Measurements from ENCODE around the gene UBAP1L.

The UBAP1L gene

DNA sequence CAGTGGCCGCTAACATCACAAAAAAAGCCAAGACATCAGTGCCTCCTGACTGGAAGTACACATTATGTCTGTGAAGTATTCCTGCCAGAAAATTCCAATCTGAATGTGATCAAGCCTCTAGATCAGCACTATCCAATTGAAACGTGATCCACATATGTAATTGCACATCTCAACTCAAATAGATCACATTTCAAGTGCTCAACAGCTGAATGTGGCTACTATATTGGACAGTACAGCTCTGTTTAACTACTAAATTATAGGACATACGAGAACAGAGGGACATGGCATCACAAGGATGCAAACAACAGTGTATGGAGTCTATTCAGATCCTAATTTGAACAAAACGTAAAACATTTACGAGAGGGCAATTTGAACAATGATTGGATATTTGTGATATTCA is 542 bp upstream of the UBAP1L start:
- H4K20me1 ChIP-seq (ENCODE audit: insufficient read depth, low read length, poor library complexity, severe bottlenecking): no peaks in the 10 kb centered on the region
- H3F3A ChIP-seq (ENCODE audit: low read depth): no peaks in the 10 kb centered on the region
- H3K9ac ChIP-seq (ENCODE audit: low read depth, low read length, poor library complexity, severe bottlenecking): no peak overlapping the region
- no peak overlapping the region for H3K4me3 ChIP-seq (ENCODE audit: low read length, poor library complexity, severe bottlenecking)
- no peak overlapping the region for H2AFZ ChIP-seq (ENCODE audit: low read length)
- TF ChIP-seq EZH2phosphoT487 (IDR thresholded peaks at IDR 0.05; ENCODE audit: borderline replicate concordance): no peak
- TF ChIP-seq, protein P1, sequence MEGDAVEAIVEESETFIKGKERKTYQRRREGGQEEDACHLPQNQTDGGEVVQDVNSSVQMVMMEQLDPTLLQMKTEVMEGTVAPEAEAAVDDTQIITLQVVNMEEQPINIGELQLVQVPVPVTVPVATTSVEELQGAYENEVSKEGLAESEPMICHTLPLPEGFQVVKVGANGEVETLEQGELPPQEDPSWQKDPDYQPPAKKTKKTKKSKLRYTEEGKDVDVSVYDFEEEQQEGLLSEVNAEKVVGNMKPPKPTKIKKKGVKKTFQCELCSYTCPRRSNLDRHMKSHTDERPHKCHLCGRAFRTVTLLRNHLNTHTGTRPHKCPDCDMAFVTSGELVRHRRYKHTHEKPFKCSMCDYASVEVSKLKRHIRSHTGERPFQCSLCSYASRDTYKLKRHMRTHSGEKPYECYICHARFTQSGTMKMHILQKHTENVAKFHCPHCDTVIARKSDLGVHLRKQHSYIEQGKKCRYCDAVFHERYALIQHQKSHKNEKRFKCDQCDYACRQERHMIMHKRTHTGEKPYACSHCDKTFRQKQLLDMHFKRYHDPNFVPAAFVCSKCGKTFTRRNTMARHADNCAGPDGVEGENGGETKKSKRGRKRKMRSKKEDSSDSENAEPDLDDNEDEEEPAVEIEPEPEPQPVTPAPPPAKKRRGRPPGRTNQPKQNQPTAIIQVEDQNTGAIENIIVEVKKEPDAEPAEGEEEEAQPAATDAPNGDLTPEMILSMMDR (conservative IDR thresholded peaks at IDR 0.05; ENCODE audit: low read length): no peak
- H3K4me2 ChIP-seq (ENCODE audit: low read depth, low read length, poor library complexity, severe bottlenecking): no peak overlapping the region
- H3K9me3 ChIP-seq (ENCODE audit: insufficient read depth, low read depth, low read length): no peaks in the 10 kb centered on the region
- H3K9me2 ChIP-seq (replicated peaks; ENCODE audit: low read depth, low read length): no peaks in the 10 kb centered on the region
- no peaks in the 10 kb centered on the region for H3K4me1 ChIP-seq (ENCODE audit: insufficient read depth, low read length, poor library complexity, severe bottlenecking)
- peaks cover 64% of the 10 kb centered on the region; the same call in 1 of the 2 replicates for H3K36me3 ChIP-seq (ENCODE audit: insufficient read depth, low read length)
- no peaks in the 10 kb centered on the region for H3K27me3 ChIP-seq (ENCODE audit: insufficient read depth, low read length, poor library complexity, severe bottlenecking)
- 0 out of 2 replicates have a peak, but pooled peaks cover under 1% of the 10 kb centered on the region for H3K79me2 ChIP-seq (ENCODE audit: insufficient read depth, low read length)

DNA sequence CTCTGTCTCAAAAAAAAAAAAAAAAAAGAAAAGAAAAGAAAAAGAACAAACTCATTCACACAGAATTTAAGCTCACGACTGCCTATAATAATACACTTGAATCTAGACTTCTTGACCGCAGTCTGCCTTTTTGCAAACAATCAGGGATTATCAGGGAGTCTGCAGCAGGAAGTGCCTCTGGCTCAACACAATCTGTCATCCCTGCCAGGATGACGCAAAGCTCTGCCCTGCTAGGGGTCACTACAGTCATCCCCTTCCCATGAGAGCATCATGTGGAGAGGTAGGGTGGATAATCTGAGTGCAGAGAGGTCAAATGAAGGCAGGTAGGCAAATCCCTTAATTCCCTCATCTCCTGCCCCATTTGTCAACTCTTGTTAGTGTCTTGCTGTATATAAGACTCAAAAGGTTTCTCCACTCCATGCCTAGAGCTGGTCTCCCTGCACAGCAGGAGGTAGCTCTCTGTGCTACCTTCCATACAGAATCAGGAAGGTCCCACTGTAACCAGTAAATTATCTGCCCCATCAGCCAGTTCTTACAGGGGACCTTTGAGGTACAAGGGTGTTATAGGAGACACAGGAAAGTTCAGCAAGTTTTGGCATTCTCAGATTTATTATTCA is 4.2 kb downstream of the UBAP1L start:
- Histone ChIP-seq H3K9me2 (replicated peaks; ENCODE audit: low read depth, low read length) (no peaks in the 10 kb centered on the region), H3K4me2 (ENCODE audit: low read depth, low read length, poor library complexity, severe bottlenecking) (no peak overlapping the region), H3K9ac (ENCODE audit: low read depth, low read length, poor library complexity, severe bottlenecking) (no peak overlapping the region), H4K20me1 (ENCODE audit: insufficient read depth, low read length, poor library complexity, severe bottlenecking) (no peaks in the 10 kb centered on the region), H3K79me2 (ENCODE audit: insufficient read depth, low read length) (no peaks in the 10 kb centered on the region), H3K36me3 (ENCODE audit: insufficient read depth, low read length) (peaks cover 28% of the 10 kb centered on the region; the same call in 1 of the 2 replicates), H3K4me1 (ENCODE audit: insufficient read depth, low read length, poor library complexity, severe bottlenecking) (no peaks in the 10 kb centered on the region), H3K27me3 (ENCODE audit: insufficient read depth, low read length, poor library complexity, severe bottlenecking) (no peaks in the 10 kb centered on the region), H3K9me3 (ENCODE audit: insufficient read depth, low read depth, low read length) (no peaks in the 10 kb centered on the region), H2AFZ (ENCODE audit: low read length) (no peak overlapping the region), H3K4me3 (ENCODE audit: low read length, poor library complexity, severe bottlenecking) (no peak overlapping the region), H3F3A (ENCODE audit: low read depth) (no peaks in the 10 kb centered on the region)
- no peak for TF ChIP-seq EZH2phosphoT487 (IDR thresholded peaks at IDR 0.05; ENCODE audit: borderline replicate concordance)
- TF ChIP-seq, protein P1 (conservative IDR thresholded peaks at IDR 0.05; ENCODE audit: low read length): no peak

DNA sequence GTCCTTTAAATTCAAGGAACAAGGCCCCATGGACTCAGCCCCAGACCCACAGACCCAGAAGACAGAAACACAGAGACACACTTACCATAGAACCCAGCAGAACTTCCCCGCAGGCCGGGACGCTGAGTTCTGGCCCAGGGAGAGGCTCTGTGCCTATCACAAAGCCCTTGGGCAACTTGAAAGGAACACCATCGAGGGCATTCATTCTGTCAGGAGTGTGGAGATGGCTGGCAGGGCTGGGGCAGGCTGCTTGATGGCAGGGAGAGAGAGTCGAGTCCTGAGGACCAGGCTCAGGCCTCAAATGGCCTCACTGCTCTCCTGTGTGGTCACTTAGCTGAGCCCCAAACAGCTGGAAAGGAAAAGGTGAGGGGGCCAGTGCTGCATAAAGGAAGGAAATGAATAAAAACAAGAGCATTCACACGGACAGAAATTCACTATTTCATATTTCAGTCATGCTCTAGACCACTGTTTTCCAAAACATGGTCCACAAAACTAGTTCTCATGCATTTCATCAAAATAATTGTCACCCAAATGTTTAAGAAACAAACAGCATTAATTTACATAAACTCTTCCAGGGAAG is 8.9 kb downstream of the UBAP1L start:
- TF ChIP-seq, protein P1 (conservative IDR thresholded peaks at IDR 0.05; ENCODE audit: low read length): no peak
- no peak for TF ChIP-seq EZH2phosphoT487 (IDR thresholded peaks at IDR 0.05; ENCODE audit: borderline replicate concordance)
- Histone ChIP-seq H3K9me2 (replicated peaks; ENCODE audit: low read depth, low read length) (no peaks in the 10 kb centered on the region), H3K27me3 (ENCODE audit: insufficient read depth, low read length, poor library complexity, severe bottlenecking) (no peaks in the 10 kb centered on the region), H2AFZ (ENCODE audit: low read length) (no peak overlapping the region), H3F3A (ENCODE audit: low read depth) (no peaks in the 10 kb centered on the region), H3K9ac (ENCODE audit: low read depth, low read length, poor library complexity, severe bottlenecking) (no peak overlapping the region), H3K79me2 (ENCODE audit: insufficient read depth, low read length) (no peaks in the 10 kb centered on the region), H3K4me1 (ENCODE audit: insufficient read depth, low read length, poor library complexity, severe bottlenecking) (no peaks in the 10 kb centered on the region), H3K4me2 (ENCODE audit: low read depth, low read length, poor library complexity, severe bottlenecking) (no peak overlapping the region), H3K4me3 (ENCODE audit: low read length, poor library complexity, severe bottlenecking) (no peak overlapping the region), H3K36me3 (ENCODE audit: insufficient read depth, low read length) (peaks cover 8% of the 10 kb centered on the region; the same call in 1 of the 2 replicates), H3K9me3 (ENCODE audit: insufficient read depth, low read depth, low read length) (no peaks in the 10 kb centered on the region), H4K20me1 (ENCODE audit: insufficient read depth, low read length, poor library complexity, severe bottlenecking) (no peaks in the 10 kb centered on the region)
